Right lobe of liver (tissue), 6 donors: ENCODE results near the gene PPP1R2B. TPM values are rescaled to one million over a fixed set of nuclear protein-coding genes. Genes with fewer than 3 reads are reported as not detected.
"Not testable (repeated sequence)": the region's sequence is repeated elsewhere in the genome, so short reads cannot be mapped to it uniquely, and the experiment has no call there.

Source experiments
- ATAC-seq, 4 donors: fragments of 200-7000 bp; cut with Tn5 transposase; one replicate each; pipeline ENCODE4 v1.9.1; 2020; ENCODE audit warnings: mild to moderate bottlenecking in 4 of 4, moderate library complexity in 4 of 4
- DNase-seq, 3 donors: peaks; one replicate each; pipeline ENCODE4 v3.0.0-alpha.2; 2020
- H3K27ac ChIP-seq, 3 donors: fragments of 200-600 bp; one replicate each; pipeline ENCODE4 v1.8.0; 2022
- H3K27me3 ChIP-seq, 2 donors: fragments of 200-600 bp; one replicate each; pipeline ENCODE4 v1.8.0; 2022
- H3K36me3 ChIP-seq, 4 donors: fragments of 200-600 bp; sonication (generic) in 1 of 4; one replicate each; pipeline versions ENCODE4 v1.5.1 to v1.8.0; 2017 to 2022; ENCODE audit warnings: control low read depth in 1 of 4
- H3K4me1 ChIP-seq, 4 donors: fragments of 200-600 bp; sonication (generic) in 1 of 4; one replicate each; pipeline versions ENCODE4 v1.5.1 to v1.8.0; 2017 to 2022; ENCODE audit warnings: control low read depth in 1 of 4
- H3K4me3 ChIP-seq, 3 donors: fragments of 200-600 bp; one replicate each; pipeline ENCODE4 v1.8.0; 2022
- H3K9me3 ChIP-seq, 4 donors: fragments of 200-600 bp; sonication (generic) in 1 of 4; one replicate each; pipeline versions ENCODE4 v1.5.1 to v1.8.0; 2017 to 2022; ENCODE audit warnings: control low read depth in 1 of 4
- POLR2A ChIP-seq: fragments of 450-650 bp; IDR thresholded peaks from one replicate; pipeline ENCODE4 v1.6.1; 2017; ENCODE audit warnings: antibody characterized with exemption, mild to moderate bottlenecking
- WGBS: methylation state at CpG from one replicate; pipeline ENCODE4 v1.1.6; 2018; ENCODE audit warnings: low coverage, low lambda C conversion rate; ENCODE audit not compliant: insufficient coverage; ENCODE audit errors: missing lambda C conversion rate; 5-methylcytosine and 5-hydroxymethylcytosine counted together
- intact Hi-C, 2 donors: fragments of 100-400 bp; cut with DNase I; formaldehyde crosslinking; loops; one replicate each; pipeline versions ENCODE4 v1.11.2 to v1.14.1; 2022
- total RNA-seq, 6 experiments: library from RNA; depleted of rRNA in 2 of 6; stranded (reverse); fragments of >200 nt in 2 of 6; fragmentation: NEBNext Ultra II Directional in 3 of 6; extraction: Animal tissue kit (Norgen Biotek cat#: 25700) in 3 of 6; gene quantifications; one replicate each; pipeline versions ENCODE4 v1.1.0 to v1.2.4, GENCODE V29; 2016 to 2023
- TF ChIP-seq, protein P1 (sequence below), 4 donors: fragments of 200-600 bp in 3 of 4; fragments of 450-650 bp in 1 of 4; IDR thresholded peaks; one replicate each; pipeline versions ENCODE4 v1.5.1 to v1.8.0; 2016 to 2022; ENCODE audit warnings: antibody characterized with exemption in 4 of 4, mild to moderate bottlenecking in 2 of 4
- donor health status: DM: no; HTN: yes; CAD: no.
- donor health status: DM: no; HTN: no; CAD: no.
- donor health status: DM: no; HTN: no; CAD: no.
- donor health status: DM: no; HTN: yes; CAD: no.
- donor health status: DM: no; HTN: yes; CAD: no.

Gene PPP1R2B
- total RNA-seq, 6 experiments from 2014 or later: not detected

DNA sequence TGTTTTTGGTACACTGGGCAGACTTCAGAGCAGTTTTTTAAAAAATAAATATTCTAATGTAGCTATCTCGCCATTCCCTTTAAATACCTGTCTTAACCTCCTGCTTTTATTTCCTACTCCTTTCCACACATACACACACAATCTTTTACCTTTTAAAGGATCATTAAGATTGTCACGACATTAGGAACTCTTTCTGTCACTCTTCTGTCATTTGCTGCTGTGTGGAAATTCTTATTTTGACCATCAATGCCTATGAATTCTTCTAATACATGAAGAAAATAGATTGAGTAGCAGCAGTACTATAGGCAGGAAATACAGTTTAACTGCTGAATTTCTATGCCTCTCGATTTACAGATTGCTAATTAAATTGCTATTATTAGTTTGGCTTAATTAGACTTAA is 1.8 kb downstream of the PPP1R2B start:
- no peak overlapping the region for H3K4me3 ChIP-seq
- no peaks in the 10 kb centered on the region for H3K27me3 ChIP-seq
- DNase-seq (no peak), ATAC-seq (no peak)
- no peaks in the 10 kb centered on the region for H3K4me1 ChIP-seq
- H3K36me3 ChIP-seq: no peaks in the 10 kb centered on the region
- no peak overlapping the region for H3K27ac ChIP-seq
- no peak for TF ChIP-seq POLR2A
- TF ChIP-seq, protein P1, sequence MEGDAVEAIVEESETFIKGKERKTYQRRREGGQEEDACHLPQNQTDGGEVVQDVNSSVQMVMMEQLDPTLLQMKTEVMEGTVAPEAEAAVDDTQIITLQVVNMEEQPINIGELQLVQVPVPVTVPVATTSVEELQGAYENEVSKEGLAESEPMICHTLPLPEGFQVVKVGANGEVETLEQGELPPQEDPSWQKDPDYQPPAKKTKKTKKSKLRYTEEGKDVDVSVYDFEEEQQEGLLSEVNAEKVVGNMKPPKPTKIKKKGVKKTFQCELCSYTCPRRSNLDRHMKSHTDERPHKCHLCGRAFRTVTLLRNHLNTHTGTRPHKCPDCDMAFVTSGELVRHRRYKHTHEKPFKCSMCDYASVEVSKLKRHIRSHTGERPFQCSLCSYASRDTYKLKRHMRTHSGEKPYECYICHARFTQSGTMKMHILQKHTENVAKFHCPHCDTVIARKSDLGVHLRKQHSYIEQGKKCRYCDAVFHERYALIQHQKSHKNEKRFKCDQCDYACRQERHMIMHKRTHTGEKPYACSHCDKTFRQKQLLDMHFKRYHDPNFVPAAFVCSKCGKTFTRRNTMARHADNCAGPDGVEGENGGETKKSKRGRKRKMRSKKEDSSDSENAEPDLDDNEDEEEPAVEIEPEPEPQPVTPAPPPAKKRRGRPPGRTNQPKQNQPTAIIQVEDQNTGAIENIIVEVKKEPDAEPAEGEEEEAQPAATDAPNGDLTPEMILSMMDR (IDR thresholded peaks at IDR 0.05): no peak
- intact Hi-C loops: no loop called here
- WGBS: 57% methylated on average over 3 of the region's 3 CpGs
- no peaks in the 10 kb centered on the region for H3K9me3 ChIP-seq

DNA sequence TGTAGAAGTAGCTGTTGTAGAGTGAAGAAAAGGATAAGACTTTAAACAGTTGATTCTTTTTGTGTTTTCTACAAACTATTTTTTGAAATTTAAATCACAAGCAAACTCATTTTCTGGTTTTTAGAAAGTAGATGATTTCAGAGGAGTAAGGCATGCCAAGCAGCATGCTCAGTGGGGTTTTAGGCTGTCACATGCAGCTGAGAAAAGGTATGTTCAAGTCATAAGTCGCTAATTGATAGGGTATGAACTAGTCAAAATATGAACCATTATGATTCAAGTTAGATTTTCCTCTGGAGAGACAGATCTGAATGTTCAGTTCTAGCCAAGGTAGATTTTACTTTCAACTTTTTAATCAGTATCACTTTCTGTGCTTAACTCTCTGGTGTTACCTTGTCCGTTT is 3.0 kb downstream of the PPP1R2B start:
- H3K4me3 ChIP-seq, H3K27me3 ChIP-seq, intact Hi-C loops, H3K36me3 ChIP-seq, H3K9me3 ChIP-seq, DNase-seq, H3K4me1 ChIP-seq, H3K27ac ChIP-seq, ATAC-seq: not testable (repeated sequence)
- WGBS: 73% methylated on average over 2 of the region's 2 CpGs

DNA sequence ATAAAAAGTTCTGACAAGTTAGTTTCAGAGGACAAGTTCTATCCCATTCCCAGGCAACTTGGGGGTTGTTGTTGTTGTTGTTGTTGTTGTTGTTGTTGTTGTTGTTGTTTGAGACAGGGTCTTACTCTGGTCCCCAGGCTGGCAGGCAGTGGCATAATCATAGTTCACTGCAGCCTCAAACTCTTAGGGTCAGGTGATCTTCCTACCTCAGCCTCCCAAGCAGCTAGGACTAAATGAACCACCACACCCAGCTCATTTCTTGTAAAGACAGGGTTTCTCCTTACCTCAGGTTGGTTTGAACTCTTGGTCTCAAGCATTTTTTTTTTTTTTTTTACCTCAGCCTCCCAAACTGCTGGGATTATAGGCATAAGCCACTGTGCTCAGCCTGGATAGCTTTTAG is 15.3 kb downstream of the PPP1R2B start:
- DNase-seq (no peak), ATAC-seq (no peak)
- no peaks in the 10 kb centered on the region for H3K27me3 ChIP-seq
- TF ChIP-seq, protein P1 (IDR thresholded peaks at IDR 0.05): no peak
- no peak for TF ChIP-seq POLR2A
- H3K4me3 ChIP-seq: no peak overlapping the region
- H3K4me1 ChIP-seq: no peaks in the 10 kb centered on the region
- intact Hi-C loops: no loop called here
- H3K36me3 ChIP-seq: no peaks in the 10 kb centered on the region
- H3K9me3 ChIP-seq: no peaks in the 10 kb centered on the region
- no peak overlapping the region for H3K27ac ChIP-seq

DNA sequence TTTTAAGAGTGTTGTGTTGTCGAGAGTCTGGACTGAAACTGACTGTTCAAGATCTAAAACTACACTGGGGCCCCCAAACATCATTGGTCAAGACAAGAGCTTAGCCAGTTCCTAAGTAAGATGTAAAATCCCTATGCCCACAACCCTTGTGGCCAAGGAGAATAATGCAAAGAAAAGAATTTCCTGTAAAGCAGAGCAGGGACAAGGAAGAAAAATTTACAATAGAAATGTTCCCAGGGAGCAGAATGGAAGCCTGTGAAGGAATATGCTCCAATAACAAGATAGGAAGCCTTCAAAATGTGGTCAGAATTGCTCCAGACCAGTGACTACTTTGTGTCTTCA is 20.4 kb downstream of the PPP1R2B start:
- no peak overlapping the region for H3K4me3 ChIP-seq
- no peaks in the 10 kb centered on the region for H3K36me3 ChIP-seq
- intact Hi-C loops: no loop called here
- TF ChIP-seq, protein P1 (IDR thresholded peaks at IDR 0.05): no peak
- no peak for TF ChIP-seq POLR2A
- ATAC-seq (no peak), DNase-seq (no peak)
- H3K27me3 ChIP-seq: no peaks in the 10 kb centered on the region
- H3K27ac ChIP-seq: no peak overlapping the region
- WGBS: 88% methylated on average over 1 of the region's 1 CpG
- H3K4me1 ChIP-seq: no peaks in the 10 kb centered on the region
- peaks cover 0 to 7% (median 0%) of the 10 kb centered on the region in 4 donors for H3K9me3 ChIP-seq

DNA sequence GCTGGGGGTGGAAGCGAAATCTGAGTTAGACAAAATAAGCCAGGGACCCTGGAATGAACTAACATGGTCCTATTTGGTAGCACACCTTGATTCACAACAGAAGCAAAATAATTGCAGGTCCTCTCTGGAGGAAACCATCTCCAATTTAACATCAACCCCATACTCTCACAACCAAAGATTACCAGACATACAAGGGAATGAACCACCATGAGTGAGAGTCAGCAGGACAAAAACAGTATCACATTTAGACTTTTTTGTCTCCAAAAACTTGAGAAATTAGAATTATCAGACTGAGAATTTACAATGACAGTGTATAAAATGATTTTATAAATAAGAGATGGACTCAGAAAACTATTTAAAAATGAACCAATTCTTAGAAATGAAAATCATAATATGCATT is 21.1 kb downstream of the PPP1R2B start:
- intact Hi-C loops: no loop called here
- no peaks in the 10 kb centered on the region for H3K27me3 ChIP-seq
- 60% methylated on average over 1 of the region's 1 CpG for WGBS
- H3K4me1 ChIP-seq: no peaks in the 10 kb centered on the region
- no peak overlapping the region for H3K27ac ChIP-seq
- TF ChIP-seq, protein P1 (IDR thresholded peaks at IDR 0.05): no peak
- no peak for TF ChIP-seq POLR2A
- DNase-seq (no peak), ATAC-seq (no peak)
- no peaks in the 10 kb centered on the region for H3K36me3 ChIP-seq
- H3K9me3 ChIP-seq: peaks cover 0 to 7% (median 0%) of the 10 kb centered on the region in 4 donors
- no peak overlapping the region for H3K4me3 ChIP-seq
